B cell (primary cell): ENCODE measurements around the gene TBC1D2B. TPM values are rescaled to one million over a fixed set of nuclear protein-coding genes. Genes with fewer than 3 reads are reported as not detected.

Source experiments
- ATAC-seq: fragments of 200-7000 bp; cut with Tn5 transposase; one replicate; pipeline ENCODE4 v1.10.0; 2021; ENCODE audit warnings: low read depth, mild to moderate bottlenecking, moderate number of reproducible peaks, moderate library complexity
- CTCF ChIA-PET: fragments of 350-600 bp; sonication (Branson Sonifier 250); formaldehyde crosslinking; loops from one replicate; lab custom pipeline; 2021; ENCODE audit warnings: antibody characterized with exemption, inconsistent platforms; lab: Charles Lee
- POLR2A ChIA-PET: fragments of 350-600 bp; sonication (Branson Sonifier 250); formaldehyde crosslinking; loops from one replicate; lab custom pipeline; 2021; ENCODE audit warnings: antibody characterized with exemption; lab: Charles Lee
- DNase-seq: peaks from one replicate; pipeline ENCODE4 v3.0.0; 2013
- H2AFZ ChIP-seq: 2 replicates; pipeline ENCODE4 v1.6.1; 2012; ENCODE audit warnings: mild to moderate bottlenecking, low read depth, low read length; ENCODE audit not compliant: insufficient read depth, poor library complexity, severe bottlenecking
- H3K27ac ChIP-seq, 2 donors: 1 replicate in 1 of 2; 2 replicates in 1 of 2; pipeline ENCODE4 v1.5.1; 2012 to 2013; ENCODE audit warnings: low read length in 2 of 2, mild to moderate bottlenecking in 2 of 2, moderate library complexity in 1 of 2
- H3K27me3 ChIP-seq, 4 experiments: fragments of 200-600 bp in 1 of 4; sonication (generic) in 1 of 4; replicated peaks in 1 of 4; 1 replicate in 2 of 4; 2 replicates in 2 of 4; pipeline versions ENCODE4 v1.6.1 to v1.7.0; 2013 to 2016; ENCODE audit warnings: low read length in 3 of 4, mild to moderate bottlenecking in 2 of 4, mixed read lengths in 1 of 4, moderate library complexity in 1 of 4; ENCODE audit not compliant: insufficient read depth in 4 of 4, control insufficient read depth in 3 of 4; ENCODE audit errors: control extremely low read depth in 1 of 4
- H3K36me3 ChIP-seq, 2 experiments: replicated peaks in 1 of 2; 1 replicate in 1 of 2; 2 replicates in 1 of 2; pipeline versions ENCODE4 v1.6.1 to v1.7.1; 2013; ENCODE audit warnings: low read length in 1 of 2; ENCODE audit not compliant: insufficient read depth in 2 of 2, control insufficient read depth in 1 of 2; ENCODE audit errors: control extremely low read depth in 1 of 2, extremely low read depth in 1 of 2
- H3K4me1 ChIP-seq, 2 donors: fragments of 200-600 bp in 1 of 2; sonication (generic) in 1 of 2; 1 replicate in 1 of 2; 2 replicates in 1 of 2; pipeline versions ENCODE4 v1.5.1 to v1.6.1; 2013 to 2017; ENCODE audit warnings: low read length in 2 of 2; ENCODE audit not compliant: control insufficient read depth in 2 of 2, insufficient read depth in 2 of 2
- H3K4me2 ChIP-seq: replicated peaks from 2 replicates; pipeline ENCODE3; 2012; ENCODE audit warnings: mild to moderate bottlenecking, low read depth, low read length; ENCODE audit not compliant: poor library complexity, severe bottlenecking
- H3K4me3 ChIP-seq, 5 experiments: fragments of 200-600 bp in 1 of 5; sonication (generic) in 1 of 5; 1 replicate in 3 of 5; 2 replicates in 2 of 5; pipeline versions ENCODE4 v1.5.1 to v1.7.0; 2011 to 2016; ENCODE audit warnings: low read length in 4 of 5, mild to moderate bottlenecking in 4 of 5, low read depth in 2 of 5, control low read depth in 1 of 5, moderate library complexity in 1 of 5; ENCODE audit not compliant: insufficient read depth in 1 of 5; ENCODE audit errors: control extremely low read depth in 1 of 5, extremely low read depth in 1 of 5
- H3K79me2 ChIP-seq: fragments of 200-600 bp; sonication (generic); one replicate; pipeline ENCODE4 v1.6.0; 2016; ENCODE audit warnings: low read length; ENCODE audit not compliant: control insufficient read depth, insufficient read depth
- H3K9ac ChIP-seq: fragments of 200-600 bp; sonication (generic); 2 replicates; pipeline ENCODE4 v1.6.1; 2017; ENCODE audit warnings: mild to moderate bottlenecking, low read length, moderate library complexity
- H3K9me3 ChIP-seq, 3 donors: one replicate each; pipeline versions ENCODE4 v1.6.1 to v1.7.1; 2013; ENCODE audit warnings: low read length in 2 of 3; ENCODE audit not compliant: control insufficient read depth in 2 of 3, insufficient read depth in 1 of 3; ENCODE audit errors: control extremely low read depth in 1 of 3
- H4K20me1 ChIP-seq: 2 replicates; pipeline ENCODE4 v1.6.0; 2012; ENCODE audit warnings: mild to moderate bottlenecking, low read length; ENCODE audit not compliant: insufficient read depth, control insufficient read depth, poor library complexity, severe bottlenecking
- H3K27ac Mint-ChIP-seq: one replicate; pipeline ENCODE4 v1.8.0; 2021; ENCODE audit warnings: mixed read lengths
- H3K27me3 Mint-ChIP-seq: one replicate; pipeline ENCODE4 v1.8.0; 2021; ENCODE audit warnings: mixed read lengths
- H3K4me1 Mint-ChIP-seq: one replicate; pipeline ENCODE4 v1.8.0; 2021; ENCODE audit warnings: mixed read lengths
- H3K4me3 Mint-ChIP-seq: one replicate; pipeline ENCODE4 v1.8.0; 2021; ENCODE audit warnings: mixed read lengths
- H3K9me3 Mint-ChIP-seq: one replicate; pipeline ENCODE4 v1.8.0; 2022; ENCODE audit warnings: mixed read lengths; ENCODE audit not compliant: insufficient read depth
- CTCF ChIP-seq: fragments of 200-600 bp; IDR thresholded peaks from one replicate; pipeline ENCODE4 v1.8.0; 2022; ENCODE audit warnings: antibody characterized with exemption, mild to moderate bottlenecking
- EZH2 ChIP-seq: IDR thresholded peaks from 2 replicates; pipeline ENCODE4 v1.6.1; 2012; ENCODE audit warnings: borderline replicate concordance, low read depth, mild to moderate bottlenecking, moderate library complexity, low read length; ENCODE audit not compliant: insufficient read depth, poor library complexity, severe bottlenecking
- WGBS: methylation state at CpG from one replicate; pipeline ENCODE4 v1.1.5; 2013; ENCODE audit warnings: missing lambda C conversion rate; ENCODE audit not compliant: insufficient coverage; 5-methylcytosine and 5-hydroxymethylcytosine counted together
- intact Hi-C: fragments of 100-400 bp; cut with micrococcal nuclease; formaldehyde crosslinking; loops from one replicate; pipeline ENCODE4 v1.10.0; 2022
- polyA plus RNA-seq: library from polyadenylated mRNA; depleted of rRNA; stranded (reverse); fragments of >200 nt; gene quantifications from 2 replicates; pipeline ENCODE4 v1.2.3, GENCODE V29; 2012
- total RNA-seq, 2 donors: library from RNA; stranded (reverse); fragments of 120-200 nt in 1 of 2; gene quantifications; 1 replicate in 1 of 2; 2 replicates in 1 of 2; pipeline versions ENCODE4 v1.2.3 to v1.2.4, GENCODE V29; 2013 to 2022

The TBC1D2B gene
- total and polyA plus RNA-seq, 2 donors (not counting 1 experiment from before 2014, with no cell fraction given) = 8.5 to 26.1 TPM

DNA sequence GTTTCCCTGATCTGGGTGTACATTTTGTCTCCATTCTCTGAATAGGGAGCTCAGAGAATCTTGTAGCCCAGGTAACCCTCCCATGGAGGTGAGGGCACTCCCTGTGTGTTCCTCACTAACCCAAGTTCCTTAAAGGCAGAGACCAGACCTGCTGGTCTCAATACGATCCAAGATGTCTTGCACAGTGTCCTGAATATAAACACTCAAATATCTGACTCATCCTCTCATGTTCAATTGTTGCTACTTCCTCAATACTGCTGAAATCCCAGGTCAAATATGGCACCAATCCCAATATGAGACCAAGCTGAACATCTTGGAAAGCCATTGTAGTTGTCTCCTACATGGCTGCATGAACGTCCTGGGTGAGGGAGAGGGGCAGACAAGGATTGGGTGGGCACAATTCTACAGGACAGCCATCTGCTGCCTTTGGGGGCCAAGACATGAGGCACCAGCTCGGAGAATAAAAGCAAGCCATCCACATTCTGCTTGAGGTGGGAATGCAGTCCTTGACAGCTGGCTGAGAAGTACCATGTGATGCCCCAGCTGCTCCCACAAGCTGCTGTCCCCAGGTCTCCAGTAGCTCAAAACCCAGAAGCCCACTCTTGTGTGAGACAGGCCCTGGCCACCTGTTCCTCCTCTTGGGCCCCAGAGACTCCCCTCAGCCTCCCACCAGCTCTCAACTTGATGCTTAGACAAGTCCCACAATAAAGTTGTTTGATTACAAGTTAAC lies 18.2 kb downstream of the TBC1D2B start:
- Histone ChIP-seq H3K9ac (no peak overlapping the region), H3K9me3 (no peaks in the 10 kb centered on the region), H3K4me2 (no peak overlapping the region), H3K4me1 (peaks cover 54 to 55% of the 10 kb centered on the region in 2 donors), H3K27me3 (peaks cover 0 to 8% (median 0%) of the 10 kb centered on the region in 4 experiments), H3K4me3 (no peak overlapping the region), H2AFZ (no peak overlapping the region), H3K36me3 (no peaks in the 10 kb centered on the region), H4K20me1 (peaks cover 4% of the 10 kb centered on the region), H3K27ac (no peak overlapping the region), H3K79me2 (peaks cover 79% of the 10 kb centered on the region)
- ATAC-seq = no peak
- H3K4me1 Mint-ChIP-seq = peaks cover 63% of the 10 kb centered on the region
- TF ChIP-seq CTCF (no peak), EZH2 (no peak)
- 49% methylated on average over 3 of the region's 3 CpGs for WGBS
- no peak for DNase-seq
- no peaks in the 10 kb centered on the region for H3K9me3 Mint-ChIP-seq
- H3K4me3 Mint-ChIP-seq = no peak overlapping the region
- ChIA-PET POLR2A (interaction anchor here (0.9 kb wide), 1 partner anchor 13 kb away, joined by 3 read pairs; no protein-coding TSS in a partner anchor), CTCF (interaction anchor here (0.7 to 5.0 kb wide), 5 partner anchors 9 to 99 kb away, joined by 3 to 19 read pairs (median 5); no protein-coding TSS in a partner anchor)
- H3K27ac Mint-ChIP-seq = peak overlapping the region; percentile 60
- H3K27me3 Mint-ChIP-seq = no peaks in the 10 kb centered on the region
- intact Hi-C loops = loop anchor here (5.0 kb wide), 1 partner anchor 67 kb away; no protein-coding TSS in a partner anchor
